ENCODE results near the gene MACF1. TPM values are rescaled to one million over a fixed set of nuclear protein-coding genes. Genes with fewer than 3 reads are reported as not detected.

Gene MACF1
- total and polyA plus RNA-seq, 2 of the 13 experiments (the other 11 are each of a cell fraction or from before 2014, with no cell fraction given) = 36.7 to 65.4 TPM

DNA sequence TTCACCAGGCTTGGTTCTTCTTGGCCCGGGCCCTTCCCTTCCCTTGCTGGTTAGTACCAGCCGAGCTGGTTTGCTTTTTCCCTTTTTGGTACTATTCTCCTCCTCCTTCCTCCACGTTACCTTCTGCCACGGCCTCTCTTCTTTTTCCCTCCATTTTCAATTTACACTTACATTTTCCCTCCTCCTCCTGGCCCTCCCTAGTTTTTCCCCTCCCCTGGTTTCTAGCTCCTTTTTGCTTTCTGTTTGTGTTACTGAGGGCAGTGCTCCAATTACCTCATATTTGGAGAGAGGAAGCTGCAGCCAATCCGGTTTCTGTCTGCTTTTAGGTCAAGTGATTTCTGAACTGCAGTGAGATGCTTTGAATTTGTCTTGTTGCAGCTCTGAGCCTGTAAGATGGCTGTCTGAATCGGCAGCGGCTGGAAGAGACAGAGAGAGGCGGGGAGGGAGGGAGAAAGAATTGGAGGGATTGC, 63.7 kb downstream of the MACF1 start:
- Histone ChIP-seq H3K4me3 (replicated peaks in 1 of 3; ENCODE audit: insufficient read depth in 1 of 3, low read depth in 2 of 3, low read length in 3 of 3) (no peak overlapping the region), H3K9ac (ENCODE audit: insufficient read depth, low read depth, low read length) (no peak overlapping the region), H3K79me2 (ENCODE audit: insufficient read depth, low read length) (peaks cover 7% of the 10 kb centered on the region), H3K9me3 (ENCODE audit: low read length) (no peaks in the 10 kb centered on the region), H3K27me3 (ENCODE audit: control insufficient read depth in 1 of 2, insufficient read depth in 2 of 2, low read length in 2 of 2) (no peaks in the 10 kb centered on the region), H3K4me1 (ENCODE audit: insufficient read depth, low read length) (peaks cover 32% of the 10 kb centered on the region), H3K4me2 (ENCODE audit: low read depth, low read length) (no peak overlapping the region), H3K36me3 (replicated peaks in 1 of 2; ENCODE audit: control insufficient read depth in 1 of 2, insufficient read depth in 2 of 2, low read length in 2 of 2) (peaks cover 2 to 5% of the 10 kb centered on the region in 2 experiments; a peak in 2 of 5 replicates), H3K27ac (ENCODE audit: extremely low read length, insufficient read depth, low read length) (no peak overlapping the region), H4K20me1 (ENCODE audit: insufficient read depth, low read length) (0 out of 2 replicates have a peak, but pooled peaks cover 6% of the 10 kb centered on the region), H2AFZ (ENCODE audit: low read length) (no peak overlapping the region)
- no peak for FAIRE-seq
- ChIA-PET CTCF (ENCODE audit: low intra/inter-chr PET ratio, low total read pairs) (no interaction called here), POLR2A (no interaction called here)
- in situ Hi-C loops (cut with HindIII; ENCODE audit: extremely low pct_ligation_motif_present, low pct_unique_long_range_greater_than_20kb) = no loop called here
- ATAC-seq = no peak
- BruUV-seq (replicated peaks) = no TSS peak
- no peak for DNase-seq (ENCODE audit: low spot score)
- intact Hi-C loops (cut with micrococcal nuclease; ENCODE audit: unreplicated experiment) = no loop called here
- WGBS (ENCODE audit: low lambda C conversion rate) = 94% methylated on average over 8 of the region's 8 CpGs
- no peak for TF ChIP-seq ZNF776 (CRISPR knock-in tag; IDR thresholded peaks at IDR 0.05)
- TF ChIP-seq MEF2D (CRISPR knock-in tag; IDR thresholded peaks at IDR 0.05) = no peak
- TF ChIP-seq, protein P1, sequence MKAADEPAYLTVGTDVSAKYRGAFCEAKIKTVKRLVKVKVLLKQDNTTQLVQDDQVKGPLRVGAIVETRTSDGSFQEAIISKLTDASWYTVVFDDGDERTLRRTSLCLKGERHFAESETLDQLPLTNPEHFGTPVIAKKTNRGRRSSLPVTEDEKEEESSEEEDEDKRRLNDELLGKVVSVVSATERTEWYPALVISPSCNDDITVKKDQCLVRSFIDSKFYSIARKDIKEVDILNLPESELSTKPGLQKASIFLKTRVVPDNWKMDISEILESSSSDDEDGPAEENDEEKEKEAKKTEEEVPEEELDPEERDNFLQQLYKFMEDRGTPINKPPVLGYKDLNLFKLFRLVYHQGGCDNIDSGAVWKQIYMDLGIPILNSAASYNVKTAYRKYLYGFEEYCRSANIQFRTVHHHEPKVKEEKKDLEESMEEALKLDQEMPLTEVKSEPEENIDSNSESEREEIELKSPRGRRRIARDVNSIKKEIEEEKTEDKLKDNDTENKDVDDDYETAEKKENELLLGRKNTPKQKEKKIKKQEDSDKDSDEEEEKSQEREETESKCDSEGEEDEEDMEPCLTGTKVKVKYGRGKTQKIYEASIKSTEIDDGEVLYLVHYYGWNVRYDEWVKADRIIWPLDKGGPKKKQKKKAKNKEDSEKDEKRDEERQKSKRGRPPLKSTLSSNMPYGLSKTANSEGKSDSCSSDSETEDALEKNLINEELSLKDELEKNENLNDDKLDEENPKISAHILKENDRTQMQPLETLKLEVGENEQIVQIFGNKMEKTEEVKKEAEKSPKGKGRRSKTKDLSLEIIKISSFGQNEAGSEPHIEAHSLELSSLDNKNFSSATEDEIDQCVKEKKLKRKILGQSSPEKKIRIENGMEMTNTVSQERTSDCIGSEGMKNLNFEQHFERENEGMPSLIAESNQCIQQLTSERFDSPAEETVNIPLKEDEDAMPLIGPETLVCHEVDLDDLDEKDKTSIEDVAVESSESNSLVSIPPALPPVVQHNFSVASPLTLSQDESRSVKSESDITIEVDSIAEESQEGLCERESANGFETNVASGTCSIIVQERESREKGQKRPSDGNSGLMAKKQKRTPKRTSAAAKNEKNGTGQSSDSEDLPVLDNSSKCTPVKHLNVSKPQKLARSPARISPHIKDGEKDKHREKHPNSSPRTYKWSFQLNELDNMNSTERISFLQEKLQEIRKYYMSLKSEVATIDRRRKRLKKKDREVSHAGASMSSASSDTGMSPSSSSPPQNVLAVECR (CRISPR knock-in tag; IDR thresholded peaks at IDR 0.05; ENCODE audit: borderline replicate concordance) = no peak
- TF ChIP-seq ZBTB42 (CRISPR knock-in tag; IDR thresholded peaks at IDR 0.05) = no peak
- TF ChIP-seq, protein P2, sequence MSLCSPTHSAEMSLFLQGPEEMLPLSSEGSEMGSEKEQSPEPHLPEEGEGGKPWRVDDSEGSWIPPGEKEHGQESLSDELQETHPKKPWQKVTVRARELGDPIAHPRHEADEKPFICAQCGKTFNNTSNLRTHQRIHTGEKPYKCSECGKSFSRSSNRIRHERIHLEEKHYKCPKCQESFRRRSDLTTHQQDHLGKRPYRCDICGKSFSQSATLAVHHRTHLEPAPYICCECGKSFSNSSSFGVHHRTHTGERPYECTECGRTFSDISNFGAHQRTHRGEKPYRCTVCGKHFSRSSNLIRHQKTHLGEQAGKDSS (CRISPR knock-in tag; IDR thresholded peaks at IDR 0.05; ENCODE audit: borderline replicate concordance, low read depth) = no peak
- TF ChIP-seq, protein P3, sequence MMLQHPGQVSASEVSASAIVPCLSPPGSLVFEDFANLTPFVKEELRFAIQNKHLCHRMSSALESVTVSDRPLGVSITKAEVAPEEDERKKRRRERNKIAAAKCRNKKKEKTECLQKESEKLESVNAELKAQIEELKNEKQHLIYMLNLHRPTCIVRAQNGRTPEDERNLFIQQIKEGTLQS (CRISPR knock-in tag; IDR thresholded peaks at IDR 0.05) = no peak

Data from HepG2 (cell line).